Measurements from ENCODE around the gene CD63.

The CD63 gene

DNA sequence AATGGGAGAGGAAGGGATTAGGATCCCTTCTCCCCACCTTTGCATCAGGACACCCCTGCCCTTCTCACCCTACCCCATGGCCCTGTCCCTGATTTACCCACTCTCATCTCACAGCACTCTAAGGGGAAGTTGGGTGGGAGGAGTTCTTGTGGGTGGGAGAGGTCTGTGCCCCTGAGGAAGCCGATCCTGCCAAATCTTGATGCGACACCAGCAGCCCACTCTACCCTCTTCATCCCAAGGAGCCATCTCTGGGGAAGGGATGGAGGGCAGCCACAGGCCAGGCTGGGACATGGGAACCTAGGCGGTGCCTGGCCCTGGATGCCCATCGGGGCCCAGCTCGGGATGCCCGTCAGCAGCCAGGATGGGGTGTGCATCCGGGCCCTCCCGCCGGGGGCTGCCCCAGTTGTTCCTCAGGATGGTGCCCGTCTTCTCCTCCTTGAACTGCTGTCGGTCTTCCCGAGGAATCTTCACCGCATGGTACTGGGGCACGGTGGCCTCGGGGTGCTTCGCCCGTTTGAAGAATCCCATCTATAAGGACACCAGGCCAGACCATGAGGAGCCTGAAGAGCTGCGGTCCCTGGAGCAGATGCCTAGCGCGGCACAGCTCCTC, 43.9 kb downstream of the CD63 start:
- TF ChIP-seq, protein P1, sequence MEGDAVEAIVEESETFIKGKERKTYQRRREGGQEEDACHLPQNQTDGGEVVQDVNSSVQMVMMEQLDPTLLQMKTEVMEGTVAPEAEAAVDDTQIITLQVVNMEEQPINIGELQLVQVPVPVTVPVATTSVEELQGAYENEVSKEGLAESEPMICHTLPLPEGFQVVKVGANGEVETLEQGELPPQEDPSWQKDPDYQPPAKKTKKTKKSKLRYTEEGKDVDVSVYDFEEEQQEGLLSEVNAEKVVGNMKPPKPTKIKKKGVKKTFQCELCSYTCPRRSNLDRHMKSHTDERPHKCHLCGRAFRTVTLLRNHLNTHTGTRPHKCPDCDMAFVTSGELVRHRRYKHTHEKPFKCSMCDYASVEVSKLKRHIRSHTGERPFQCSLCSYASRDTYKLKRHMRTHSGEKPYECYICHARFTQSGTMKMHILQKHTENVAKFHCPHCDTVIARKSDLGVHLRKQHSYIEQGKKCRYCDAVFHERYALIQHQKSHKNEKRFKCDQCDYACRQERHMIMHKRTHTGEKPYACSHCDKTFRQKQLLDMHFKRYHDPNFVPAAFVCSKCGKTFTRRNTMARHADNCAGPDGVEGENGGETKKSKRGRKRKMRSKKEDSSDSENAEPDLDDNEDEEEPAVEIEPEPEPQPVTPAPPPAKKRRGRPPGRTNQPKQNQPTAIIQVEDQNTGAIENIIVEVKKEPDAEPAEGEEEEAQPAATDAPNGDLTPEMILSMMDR (IDR thresholded peaks at IDR 0.05; ENCODE audit: insufficient read depth, missing control alignments) = no peak
- FAIRE-seq (no peak), DNase-seq (ENCODE audit: insufficient read length, low spot score) (no peak)

DNA sequence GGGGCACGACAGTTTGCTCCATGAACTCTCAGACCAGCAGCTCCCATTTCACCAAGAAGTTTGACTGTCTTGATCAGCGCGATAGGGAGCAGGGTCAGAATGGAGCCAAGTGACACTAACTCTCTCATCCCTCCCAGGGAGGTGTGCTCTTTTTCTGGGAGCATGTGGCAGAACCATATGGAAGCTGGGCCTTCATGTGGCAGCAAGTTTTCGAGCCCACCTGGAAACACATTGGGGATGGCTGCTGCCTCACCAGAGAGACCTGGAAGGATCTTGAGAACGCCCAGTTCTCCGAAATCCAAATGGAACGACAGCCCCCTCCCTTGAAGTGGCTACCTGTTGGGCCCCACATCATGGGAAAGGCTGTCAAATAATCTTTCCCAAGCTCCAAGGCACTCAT, 45.1 kb downstream of the CD63 start:
- DNase-seq (ENCODE audit: insufficient read length, low spot score) (no peak), FAIRE-seq (no peak)
- TF ChIP-seq, protein P1 (IDR thresholded peaks at IDR 0.05; ENCODE audit: insufficient read depth, missing control alignments) = no peak

DNA sequence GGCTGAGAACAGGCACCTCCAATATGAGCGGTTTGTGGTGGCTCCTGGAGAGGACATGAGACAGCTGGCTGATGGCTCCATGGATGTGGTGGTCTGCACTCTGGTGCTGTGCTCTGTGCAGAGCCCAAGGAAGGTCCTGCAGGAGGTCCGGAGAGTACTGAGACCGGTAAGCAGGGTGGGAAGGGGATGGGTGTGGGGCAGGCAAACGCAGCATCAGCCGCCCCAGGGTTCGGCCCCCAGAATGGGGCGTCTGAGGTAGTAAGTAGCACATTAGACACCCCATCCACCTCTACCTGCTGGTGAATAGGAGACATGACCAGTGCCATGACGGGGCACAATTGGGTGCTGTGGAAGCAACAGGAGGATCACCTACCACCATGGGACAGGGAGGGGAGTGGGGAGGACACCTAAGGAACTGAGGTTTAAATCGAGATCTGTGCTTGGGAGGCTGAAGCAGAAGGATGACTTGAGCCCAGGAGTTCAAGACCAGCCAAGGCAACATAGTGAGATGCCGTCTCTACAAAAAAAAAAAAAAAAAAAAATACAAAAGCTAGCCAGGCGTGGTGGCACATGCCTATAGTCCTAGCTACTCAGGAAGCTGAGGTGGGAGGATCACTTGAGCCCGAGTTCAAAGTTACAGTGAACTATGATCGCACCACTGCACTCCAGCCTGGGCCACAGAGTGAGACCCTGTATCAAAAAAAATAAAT, 46.6 kb downstream of the CD63 start:
- TF ChIP-seq, protein P1 (IDR thresholded peaks at IDR 0.05; ENCODE audit: insufficient read depth, missing control alignments) = no peak
- FAIRE-seq (no peak), DNase-seq (ENCODE audit: insufficient read length, low spot score) (no peak)

DNA sequence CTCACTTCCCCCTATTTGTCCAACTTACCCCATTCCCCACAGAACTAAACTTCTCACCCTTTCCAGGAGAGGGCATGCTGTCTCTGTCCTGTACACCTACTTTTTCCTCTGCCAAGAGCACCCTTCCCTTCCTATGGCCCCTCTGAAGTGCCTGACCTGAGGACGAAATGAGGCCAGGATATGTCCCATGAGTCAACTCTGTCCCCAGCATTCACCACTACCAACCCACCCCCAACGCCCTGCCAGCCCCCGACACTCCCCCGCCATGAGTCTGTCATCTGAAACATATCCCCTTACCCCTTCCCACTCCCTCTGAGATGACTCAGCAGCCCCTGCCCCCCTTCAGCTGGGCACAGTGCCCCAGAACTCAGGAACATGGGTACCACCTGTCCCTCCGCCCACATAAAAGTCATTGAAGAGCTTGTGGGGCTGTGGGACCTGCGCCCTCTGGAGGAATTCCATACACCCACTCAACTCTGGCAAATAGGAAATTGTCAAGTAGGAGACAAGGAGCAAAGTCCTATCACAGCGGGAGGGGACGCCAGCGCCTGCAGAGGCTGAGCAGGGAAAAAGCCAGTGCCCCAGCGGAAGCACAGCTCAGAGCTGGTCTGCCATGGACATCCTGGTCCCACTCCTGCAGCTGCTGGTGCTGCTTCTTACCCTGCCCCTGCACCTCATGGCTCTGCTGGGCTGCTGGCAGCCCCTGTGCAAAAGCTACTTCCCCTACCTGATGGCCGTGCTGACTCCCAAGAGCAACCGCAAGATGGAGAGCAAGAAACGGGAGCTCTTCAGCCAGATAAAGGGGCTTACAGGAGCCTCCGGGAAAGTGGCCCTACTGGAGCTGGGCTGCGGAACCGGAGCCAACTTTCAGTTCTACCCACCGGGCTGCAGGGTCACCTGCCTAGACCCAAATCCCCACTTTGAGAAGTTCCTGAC, 47.4 kb downstream of the CD63 start:
- FAIRE-seq (no peak), DNase-seq (ENCODE audit: insufficient read length, low spot score) (no peak)
- TF ChIP-seq, protein P1 (IDR thresholded peaks at IDR 0.05; ENCODE audit: insufficient read depth, missing control alignments) = peak; percentile 31

DNA sequence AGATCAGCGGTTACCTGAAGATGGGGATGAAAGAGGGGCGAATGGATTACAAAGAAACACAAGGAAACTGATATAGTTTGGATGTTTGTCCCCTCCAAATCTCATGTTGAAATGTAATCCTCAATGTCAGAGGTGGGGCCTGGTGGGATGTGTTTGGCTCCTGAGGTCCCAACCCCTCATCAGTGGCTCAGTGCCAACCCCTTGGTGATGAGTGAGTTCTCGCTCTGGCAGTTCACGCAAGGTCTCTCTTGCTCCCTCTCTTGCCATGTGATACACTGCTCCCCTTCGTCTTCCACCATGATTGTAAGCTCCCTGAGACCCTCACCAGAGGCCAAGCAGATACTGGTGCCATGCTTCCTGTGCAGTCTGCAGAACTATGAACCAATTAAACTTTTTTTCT, 49.1 kb downstream of the CD63 start:
- TF ChIP-seq, protein P1 (IDR thresholded peaks at IDR 0.05; ENCODE audit: insufficient read depth, missing control alignments) = no peak
- no peak for FAIRE-seq
- DNase-seq (ENCODE audit: insufficient read length, low spot score) = no peak

DNA sequence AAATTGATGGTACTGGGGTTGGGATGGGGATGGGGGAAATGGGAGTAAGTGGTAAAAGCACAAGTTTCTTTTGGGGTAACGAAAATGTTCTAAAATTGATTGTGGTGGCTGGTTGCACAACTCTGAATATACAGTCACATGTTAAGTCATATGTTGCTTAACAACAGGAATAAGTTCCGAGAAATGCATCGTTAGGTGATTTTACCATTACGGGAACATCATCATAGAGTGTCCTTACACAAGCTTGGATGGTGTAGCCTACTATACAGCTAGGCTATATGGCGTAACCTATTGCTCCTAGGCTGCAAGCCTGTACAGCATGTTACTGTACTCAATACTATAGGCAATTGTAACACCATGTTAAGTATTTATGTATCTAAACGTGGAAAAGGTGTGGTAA, 52.1 kb downstream of the CD63 start:
- FAIRE-seq = no peak
- TF ChIP-seq, protein P1 (IDR thresholded peaks at IDR 0.05; ENCODE audit: insufficient read depth, missing control alignments) = no peak
- DNase-seq (ENCODE audit: insufficient read length, low spot score) = no peak

Data from D721Med (cell line).